Panc1 (cell line): ENCODE data around the gene DNAJC27. TPM values are rescaled to one million over a fixed set of nuclear protein-coding genes. Genes with fewer than 3 reads are reported as not detected.

Experiments
- ATAC-seq: fragments of 200-7000 bp; cut with Tn5 transposase; 2 replicates; pipeline ENCODE4 v1.9.1; 2020; ENCODE audit warnings: mild to moderate bottlenecking, moderate library complexity
- BruUV-seq: library from RNA; stranded (reverse); fragments of 400-500 nt; replicated peaks from 2 replicates; lab custom pipeline; 2021; lab: Mats Ljungman, UMichigan
- CTCF ChIA-PET: fragments of 300-600 bp; sonication (Branson Sonifier 250); formaldehyde crosslinking; loops from one replicate; lab custom pipeline; 2022; ENCODE audit warnings: antibody characterized with exemption; lab: Charles Lee
- POLR2A ChIA-PET: fragments of 300-600 bp; sonication (Branson Sonifier 250); formaldehyde crosslinking; loops from one replicate; lab custom pipeline; 2022; ENCODE audit warnings: antibody characterized with exemption; lab: Charles Lee
- DNase-seq: peaks from one replicate; pipeline ENCODE4 v3.0.0-alpha.2; 2010; ENCODE audit warnings: low read depth, low spot score
- H3K27ac ChIP-seq: 2 replicates; pipeline ENCODE4 v1.5.1; 2011; ENCODE audit warnings: mild to moderate bottlenecking, low read length, inconsistent platforms
- H3K27me3 ChIP-seq: fragments of 200-500 bp; sonication (Bioruptor generic); 2 replicates; pipeline ENCODE4 v1.6.0; 2014; ENCODE audit warnings: low read length, inconsistent platforms; ENCODE audit not compliant: control insufficient read depth, insufficient read depth
- H3K36me3 ChIP-seq: fragments of 200-500 bp; sonication (Bioruptor generic); 2 replicates; pipeline ENCODE4 v1.5.1; 2014; ENCODE audit warnings: inconsistent platforms, mild to moderate bottlenecking, low read length, moderate library complexity; ENCODE audit not compliant: control insufficient read depth, insufficient read depth
- H3K4me1 ChIP-seq: 2 replicates; pipeline ENCODE4 v1.5.1; 2011; ENCODE audit warnings: inconsistent platforms, mild to moderate bottlenecking, low read length, moderate library complexity; ENCODE audit not compliant: control insufficient read depth, insufficient read depth
- H3K4me3 ChIP-seq, 2 experiments: 2 replicates each; pipeline ENCODE4 v1.5.1; 2011 to 2012; ENCODE audit warnings: low read depth in 2 of 2, low read length in 2 of 2, mild to moderate bottlenecking in 2 of 2, inconsistent platforms in 1 of 2, moderate library complexity in 1 of 2
- H3K9me3 ChIP-seq: fragments of 200-500 bp; sonication (Bioruptor generic); 2 replicates; pipeline ENCODE4 v1.5.1; 2014; ENCODE audit warnings: low read depth, mild to moderate bottlenecking, inconsistent platforms, low read length, moderate library complexity; ENCODE audit not compliant: control insufficient read depth, insufficient read depth
- POLR2AphosphoS5 ChIP-seq: IDR thresholded peaks from 2 replicates; pipeline ENCODE4 v1.6.1; 2012; ENCODE audit warnings: mild to moderate bottlenecking, low read depth, low read length, moderate library complexity
- REST ChIP-seq, 2 experiments: IDR thresholded peaks; 2 replicates each; pipeline ENCODE4 v1.6.1; 2011 to 2012; ENCODE audit warnings: low read depth in 2 of 2, control low read depth in 1 of 2, low read length in 1 of 2, mild to moderate bottlenecking in 1 of 2, moderate library complexity in 1 of 2; ENCODE audit not compliant: insufficient read depth in 1 of 2
- SIN3A ChIP-seq: IDR thresholded peaks from 2 replicates; pipeline ENCODE4 v1.6.1; 2012; ENCODE audit warnings: low read depth, mild to moderate bottlenecking, low read length, moderate library complexity, borderline replicate concordance; ENCODE audit not compliant: insufficient read depth
- TCF7L2 ChIP-seq: IDR thresholded peaks from 2 replicates; pipeline ENCODE4 v1.6.1; 2011; ENCODE audit warnings: mild to moderate bottlenecking, low read depth, low read length, inconsistent platforms
- in situ Hi-C: cut with HindIII; loops from 2 replicates; pipeline ENCODE4 v1.10.0; 2016; ENCODE audit warnings: low sequenced_read_pairs, low pct_unique_long_range_greater_than_20kb
- intact Hi-C: fragments of 100-400 bp; cut with micrococcal nuclease; formaldehyde crosslinking; loops from one replicate; pipeline ENCODE4 v1.10.0; 2022; ENCODE audit not compliant: unreplicated experiment
- total RNA-seq: library from RNA; stranded (reverse); gene quantifications from one replicate; pipeline ENCODE4 v1.2.1, GENCODE V29; 2021; ENCODE audit not compliant: unreplicated experiment
- TF ChIP-seq, protein P1 (sequence below): fragments of 450-650 bp; IDR thresholded peaks from 2 replicates; pipeline ENCODE4 v1.5.1; 2017; ENCODE audit warnings: mild to moderate bottlenecking

DNAJC27 gene
- total RNA-seq, 1 experiment from 2014 or later, result 4.9 TPM

- ChIA-PET POLR2A (interaction anchor here (0.8 kb wide), 1 partner anchor 864 kb away, joined by 3 read pairs; no protein-coding TSS in a partner anchor), CTCF (interaction anchor here (0.6 kb wide), 1 partner anchor 328 kb away, joined by 3 read pairs; no protein-coding TSS in a partner anchor)
- H3K27ac ChIP-seq, result no peak overlapping the region
- H3K4me3 ChIP-seq, result no peak overlapping the region
- no peaks in the 10 kb centered on the region for H3K4me1 ChIP-seq
- no TSS peak for BruUV-seq
- no peaks in the 10 kb centered on the region for H3K9me3 ChIP-seq
- H3K36me3 ChIP-seq, result 0 out of 2 replicates have a peak, but pooled peaks cover 2% of the 10 kb centered on the region
- intact Hi-C loops, result no loop called here
- ATAC-seq (no peak), DNase-seq (no peak)
- no peaks in the 10 kb centered on the region for H3K27me3 ChIP-seq
- TF ChIP-seq TCF7L2 (no peak), POLR2AphosphoS5 (no peak), REST (IDR thresholded peaks at IDR 0.05; ENCODE audit: insufficient read depth in 1 of 2, low read depth in 2 of 2, low read length in 1 of 2) (no peak), SIN3A (no peak)
- TF ChIP-seq, protein P1, sequence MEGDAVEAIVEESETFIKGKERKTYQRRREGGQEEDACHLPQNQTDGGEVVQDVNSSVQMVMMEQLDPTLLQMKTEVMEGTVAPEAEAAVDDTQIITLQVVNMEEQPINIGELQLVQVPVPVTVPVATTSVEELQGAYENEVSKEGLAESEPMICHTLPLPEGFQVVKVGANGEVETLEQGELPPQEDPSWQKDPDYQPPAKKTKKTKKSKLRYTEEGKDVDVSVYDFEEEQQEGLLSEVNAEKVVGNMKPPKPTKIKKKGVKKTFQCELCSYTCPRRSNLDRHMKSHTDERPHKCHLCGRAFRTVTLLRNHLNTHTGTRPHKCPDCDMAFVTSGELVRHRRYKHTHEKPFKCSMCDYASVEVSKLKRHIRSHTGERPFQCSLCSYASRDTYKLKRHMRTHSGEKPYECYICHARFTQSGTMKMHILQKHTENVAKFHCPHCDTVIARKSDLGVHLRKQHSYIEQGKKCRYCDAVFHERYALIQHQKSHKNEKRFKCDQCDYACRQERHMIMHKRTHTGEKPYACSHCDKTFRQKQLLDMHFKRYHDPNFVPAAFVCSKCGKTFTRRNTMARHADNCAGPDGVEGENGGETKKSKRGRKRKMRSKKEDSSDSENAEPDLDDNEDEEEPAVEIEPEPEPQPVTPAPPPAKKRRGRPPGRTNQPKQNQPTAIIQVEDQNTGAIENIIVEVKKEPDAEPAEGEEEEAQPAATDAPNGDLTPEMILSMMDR, result no peak
- in situ Hi-C loops, result no loop called here
These were observed 23.2 kb downstream of the DNAJC27 start for GRCh38 chr2:24948506-24948905.

DNA sequence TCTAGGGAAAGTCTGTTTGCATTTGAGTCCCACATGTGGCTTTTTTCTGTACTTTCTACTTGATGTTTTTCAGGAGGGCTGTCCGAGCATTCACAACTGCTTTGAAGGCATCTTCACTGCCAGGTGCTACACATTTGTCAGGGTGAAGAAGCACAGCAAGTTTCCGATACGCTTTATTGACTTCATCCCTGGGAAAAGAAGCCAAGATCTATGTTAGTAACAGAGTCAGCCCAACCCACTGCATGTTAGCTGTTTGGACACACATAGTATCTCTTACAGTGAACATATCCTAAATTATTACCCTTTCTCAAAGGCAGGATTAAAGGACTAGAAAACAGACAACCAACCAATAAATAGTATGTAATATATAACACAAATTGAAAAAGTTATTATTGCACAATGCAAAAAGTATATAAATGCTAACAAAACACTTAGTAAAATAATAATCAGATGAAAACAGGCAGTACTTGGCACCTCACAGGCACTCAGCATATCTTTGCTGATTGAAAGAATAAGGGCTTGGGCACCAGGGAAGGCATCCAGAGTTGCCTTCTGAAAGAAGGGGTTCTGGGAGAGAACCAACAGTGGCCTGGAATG, 24.1 kb downstream of the DNAJC27 start:
- no peak overlapping the region for H3K4me3 ChIP-seq
- no TSS peak for BruUV-seq
- no peak for ATAC-seq
- POLR2A ChIA-PET, result no interaction called here
- CTCF ChIA-PET, result no interaction called here
- TF ChIP-seq TCF7L2 (no peak), SIN3A (no peak), POLR2AphosphoS5 (no peak), REST (IDR thresholded peaks at IDR 0.05; ENCODE audit: insufficient read depth in 1 of 2, low read depth in 2 of 2, low read length in 1 of 2) (no peak)
- TF ChIP-seq, protein P1, result no peak
- no peaks in the 10 kb centered on the region for H3K9me3 ChIP-seq
- DNase-seq, result no peak
- H3K27me3 ChIP-seq, result no peaks in the 10 kb centered on the region
- H3K36me3 ChIP-seq, result 0 out of 2 replicates have a peak, but pooled peaks cover 2% of the 10 kb centered on the region
- no peaks in the 10 kb centered on the region for H3K4me1 ChIP-seq
- intact Hi-C loops (no loop called here), in situ Hi-C loops (no loop called here)
- H3K27ac ChIP-seq, result no peak overlapping the region
